Left hindlimb (tissue), 1 donor: ENCODE data around the gene RPL18A.
A peak's percentile ranks its signal among the peaks of the same experiment; 100 is the strongest.

Experiments
- DNase-seq: peaks from one replicate; pipeline ENCODE4 v3.0.0-alpha.2; 2018

Gene RPL18A

DNA sequence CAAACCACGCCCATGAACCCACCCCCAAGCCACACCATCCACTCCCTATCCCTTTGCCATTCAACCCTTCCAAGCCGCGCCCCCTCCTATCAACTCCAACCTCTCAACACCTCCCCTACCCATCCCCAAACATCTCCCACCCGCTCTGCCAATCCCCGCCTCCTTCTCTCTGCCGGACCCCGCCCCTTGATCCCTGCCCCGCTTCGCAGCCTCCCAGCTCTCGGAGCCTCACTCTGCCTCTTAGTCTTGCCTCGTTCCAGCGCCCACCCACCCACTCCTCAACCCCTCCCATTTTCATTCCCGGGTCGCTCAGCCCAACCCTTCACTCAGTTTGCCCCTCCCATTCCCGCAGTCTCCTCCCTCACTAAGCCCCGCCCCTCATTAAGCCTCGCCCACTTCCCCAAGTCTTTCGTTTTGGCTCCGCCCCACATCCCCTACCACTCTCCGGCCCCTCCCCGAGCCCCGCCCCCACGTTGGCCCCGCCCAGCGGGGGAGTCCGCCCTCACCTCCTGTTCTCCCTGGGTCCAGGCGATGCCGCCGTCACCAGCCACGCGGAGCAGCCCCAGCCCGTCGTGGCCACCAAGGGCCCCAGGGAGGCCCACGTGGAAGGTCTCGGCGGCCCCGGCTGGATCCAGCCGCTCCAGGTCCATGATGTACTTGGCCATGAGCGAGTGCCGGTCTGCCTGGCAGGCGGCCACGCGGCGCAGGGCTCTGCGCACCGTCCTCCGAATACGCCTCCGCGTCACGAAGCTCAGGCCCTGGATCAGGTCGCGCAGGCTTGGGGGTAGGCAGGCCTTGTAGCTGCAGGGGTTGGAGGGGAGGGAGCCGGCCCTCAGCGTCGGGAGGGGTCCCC is 17.7 kb upstream of the RPL18A start:
- DNase-seq = peak; percentile 94

DNA sequence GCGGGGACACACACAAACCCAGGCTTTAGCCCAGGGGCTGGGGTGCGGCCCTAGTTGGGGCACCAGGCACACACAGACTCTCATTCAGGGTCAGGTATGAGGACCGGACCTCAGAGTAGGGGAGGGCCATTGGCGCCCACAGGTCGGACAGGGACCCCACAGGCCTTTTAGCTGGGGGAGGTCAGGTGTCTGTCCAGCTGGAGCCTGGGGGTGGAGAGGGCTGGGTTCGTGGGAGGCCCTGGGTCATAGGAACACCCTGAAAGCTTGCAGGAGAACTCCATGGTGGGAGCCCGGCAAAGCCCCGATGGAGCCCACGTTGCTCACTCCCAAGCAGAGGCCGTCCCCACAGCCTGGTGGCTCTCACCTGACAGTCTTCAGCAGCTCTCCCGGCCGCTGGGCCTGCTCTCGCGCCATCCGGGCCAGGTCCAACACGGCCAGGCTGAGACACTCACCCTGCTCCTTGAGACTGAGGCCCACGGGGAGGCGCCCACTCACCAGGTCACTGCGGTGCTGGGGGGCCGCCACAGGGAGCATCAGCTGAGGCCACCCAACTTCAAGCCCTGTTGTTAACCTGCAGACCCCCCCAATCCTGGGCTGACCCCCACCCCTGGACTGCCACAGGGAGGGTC is 16.9 kb upstream of the RPL18A start:
- DNase-seq = no peak

DNA sequence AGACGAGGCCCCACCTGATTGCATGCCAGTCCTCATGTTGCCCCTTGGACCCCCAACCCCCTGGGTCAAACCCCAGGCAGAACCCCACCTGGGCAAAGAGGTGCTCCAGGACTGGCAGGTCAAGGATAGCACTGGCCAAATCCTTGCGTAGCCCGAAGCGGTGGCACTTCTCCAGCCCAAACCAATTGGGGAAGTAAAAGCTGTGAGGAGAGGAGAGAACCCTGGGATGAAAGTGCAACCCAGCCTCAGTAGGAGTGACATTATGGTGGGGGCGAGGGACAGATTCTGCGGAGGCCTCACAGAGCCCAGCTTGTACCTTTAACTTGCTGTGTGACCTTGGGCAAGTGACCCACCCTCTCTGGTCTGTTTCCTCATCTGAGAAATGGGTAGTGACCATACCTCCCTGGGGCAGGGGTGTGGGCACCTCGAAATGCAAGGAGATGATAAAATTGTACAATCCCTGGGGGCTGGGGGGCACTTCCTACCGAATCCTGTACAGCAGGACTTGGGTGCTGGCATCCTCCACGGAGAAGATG is 16.4 kb upstream of the RPL18A start:
- no peak for DNase-seq

DNA sequence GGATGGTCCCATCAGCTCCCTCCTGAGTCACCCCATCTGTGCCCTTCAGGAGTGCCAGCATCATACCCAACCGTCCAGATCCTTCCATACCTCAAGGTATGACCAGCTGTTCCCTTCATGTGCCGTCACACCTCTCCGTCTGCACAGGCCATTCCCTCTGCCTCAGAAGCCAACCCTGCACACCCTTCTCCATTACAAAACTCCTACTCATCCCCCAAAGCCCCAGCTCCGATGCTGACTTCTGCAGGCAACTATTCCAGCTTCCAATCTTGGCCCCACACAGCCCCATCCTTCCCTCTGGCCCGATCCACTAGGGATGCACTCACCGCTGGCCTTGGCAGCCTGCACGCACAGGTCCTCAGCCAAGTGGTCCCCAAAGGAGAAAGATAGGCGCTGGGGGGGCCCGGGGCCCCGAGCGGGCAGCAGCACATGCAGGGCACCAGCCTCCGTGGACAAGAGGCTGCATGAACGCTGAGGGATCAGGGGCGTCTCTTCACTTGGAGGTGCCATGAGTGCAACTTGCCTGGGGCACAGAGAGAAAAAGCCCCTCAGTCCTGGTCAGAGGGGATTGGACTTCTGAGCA is 15.7 kb upstream of the RPL18A start:
- no peak for DNase-seq

DNA sequence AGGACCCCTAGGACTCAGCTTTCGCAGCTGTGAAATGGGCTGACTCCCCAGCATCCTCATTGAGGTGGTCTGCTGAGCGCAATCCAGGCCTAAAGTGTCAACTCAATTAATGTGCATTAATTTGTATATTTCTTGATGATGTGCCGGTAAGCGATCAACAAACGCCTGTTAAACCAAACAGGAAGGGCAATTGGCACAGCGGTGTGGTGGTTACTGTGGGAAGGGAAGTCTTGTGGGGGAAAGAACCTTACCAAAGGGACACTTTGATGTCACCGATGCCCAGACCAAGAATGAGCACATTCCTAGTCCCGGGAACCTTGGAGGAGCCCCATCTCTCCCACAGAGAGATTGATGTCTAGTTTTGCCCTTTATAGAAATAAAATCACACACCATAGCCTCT is 13.6 kb upstream of the RPL18A start:
- DNase-seq = no peak

DNA sequence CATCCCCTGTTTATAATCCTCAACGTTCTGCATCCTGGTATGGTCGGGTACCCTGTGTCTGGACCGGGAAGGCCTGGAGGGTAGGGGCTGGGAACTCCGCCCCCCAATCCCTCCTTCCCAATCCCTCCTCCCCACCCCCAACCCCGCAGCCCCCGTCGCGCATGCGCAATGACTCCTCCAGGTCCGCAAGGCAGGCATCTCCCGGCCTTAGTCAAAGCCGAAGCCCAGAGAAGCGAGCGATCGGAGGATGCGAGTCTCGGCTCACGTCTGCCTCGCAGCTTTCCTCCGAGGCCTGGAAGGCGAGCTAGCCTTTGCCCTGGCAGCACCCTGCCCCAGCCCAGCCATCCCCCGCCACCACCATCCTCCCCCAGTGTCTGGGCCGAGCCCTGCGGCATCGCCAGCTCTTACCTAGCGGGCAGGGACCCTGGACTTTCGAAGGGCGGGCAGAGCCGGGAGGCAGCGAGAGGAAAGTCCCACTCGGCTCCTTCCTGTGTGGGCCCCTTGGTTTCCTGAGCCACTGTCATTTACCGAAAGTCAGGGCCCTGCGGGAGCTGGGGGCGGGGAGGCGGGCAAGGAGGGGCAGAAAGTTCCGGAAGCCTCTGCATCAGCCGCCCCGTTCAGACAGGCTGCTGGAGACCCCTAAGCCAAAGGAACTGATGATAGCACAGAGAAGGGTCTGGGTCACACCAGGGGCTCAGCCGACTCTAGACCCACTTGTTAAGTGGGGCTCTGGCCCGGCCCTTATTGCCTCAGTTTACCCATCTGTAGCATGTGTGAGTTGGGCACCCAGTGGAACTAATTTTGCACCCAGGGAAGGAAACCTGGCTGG is 12.0 kb upstream of the RPL18A start, which contains the start of gene JAK3:
Gene JAK3, minus strand, starts transcription at position 445 of the 829 bp plus-strand sequence. CDS start 3,565 bp downstream, outside the sequence.
- DNase-seq = peak; percentile 91

DNA sequence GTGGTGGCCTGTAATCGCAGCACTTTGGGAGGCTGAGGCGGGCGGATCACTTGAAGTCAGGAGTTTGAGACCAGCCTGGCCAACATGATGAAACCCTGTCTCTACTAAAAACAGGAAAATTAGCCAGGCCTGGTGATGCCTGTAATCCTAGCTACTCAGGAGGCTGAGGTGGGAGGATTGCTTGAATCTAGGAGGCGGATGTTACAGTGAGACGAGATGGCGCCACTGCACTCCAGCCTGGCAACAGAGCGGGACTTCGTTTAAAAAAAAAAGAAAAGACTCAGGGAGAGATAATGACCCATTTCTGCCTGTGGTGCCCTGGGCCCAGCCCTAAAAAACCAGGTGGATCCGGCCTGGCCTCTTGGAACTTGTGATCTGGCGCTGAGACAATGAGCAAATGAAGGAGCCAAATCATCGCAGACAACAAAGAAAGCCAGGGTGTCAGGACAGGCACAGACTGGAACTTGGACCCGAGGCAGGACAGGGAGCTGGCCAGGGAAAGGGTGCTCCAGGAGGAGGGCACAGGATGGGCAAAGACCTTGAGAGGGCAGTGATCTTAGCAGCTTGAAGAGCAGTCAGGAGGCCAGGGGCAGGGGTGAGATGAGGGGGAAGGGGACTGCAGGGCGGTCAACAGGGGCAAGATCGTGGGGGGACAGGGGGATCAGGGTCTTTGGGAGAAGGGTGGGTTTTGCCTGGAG is 11.0 kb upstream of the RPL18A start:
- DNase-seq = no peak

DNA sequence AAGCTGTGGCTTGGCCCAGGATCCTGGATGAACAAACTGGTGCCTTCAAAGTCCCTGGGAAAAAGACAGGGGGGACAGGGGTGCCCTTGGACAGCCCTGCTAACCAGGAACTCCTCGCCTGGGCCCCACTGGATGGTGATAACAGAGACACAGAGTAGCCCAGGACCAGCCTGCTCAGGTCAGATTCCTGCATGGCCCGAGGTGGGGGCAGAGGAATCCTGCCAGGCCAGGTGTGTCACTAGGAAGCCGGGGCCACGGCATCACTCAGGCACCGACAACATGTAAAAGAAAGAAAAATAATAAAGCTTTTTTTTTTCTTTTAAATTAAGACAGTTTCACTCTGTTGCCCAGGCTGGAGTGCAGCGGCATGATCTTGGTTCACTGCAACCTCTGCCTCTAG is 5.6 kb upstream of the RPL18A start:
- DNase-seq = no peak

DNA sequence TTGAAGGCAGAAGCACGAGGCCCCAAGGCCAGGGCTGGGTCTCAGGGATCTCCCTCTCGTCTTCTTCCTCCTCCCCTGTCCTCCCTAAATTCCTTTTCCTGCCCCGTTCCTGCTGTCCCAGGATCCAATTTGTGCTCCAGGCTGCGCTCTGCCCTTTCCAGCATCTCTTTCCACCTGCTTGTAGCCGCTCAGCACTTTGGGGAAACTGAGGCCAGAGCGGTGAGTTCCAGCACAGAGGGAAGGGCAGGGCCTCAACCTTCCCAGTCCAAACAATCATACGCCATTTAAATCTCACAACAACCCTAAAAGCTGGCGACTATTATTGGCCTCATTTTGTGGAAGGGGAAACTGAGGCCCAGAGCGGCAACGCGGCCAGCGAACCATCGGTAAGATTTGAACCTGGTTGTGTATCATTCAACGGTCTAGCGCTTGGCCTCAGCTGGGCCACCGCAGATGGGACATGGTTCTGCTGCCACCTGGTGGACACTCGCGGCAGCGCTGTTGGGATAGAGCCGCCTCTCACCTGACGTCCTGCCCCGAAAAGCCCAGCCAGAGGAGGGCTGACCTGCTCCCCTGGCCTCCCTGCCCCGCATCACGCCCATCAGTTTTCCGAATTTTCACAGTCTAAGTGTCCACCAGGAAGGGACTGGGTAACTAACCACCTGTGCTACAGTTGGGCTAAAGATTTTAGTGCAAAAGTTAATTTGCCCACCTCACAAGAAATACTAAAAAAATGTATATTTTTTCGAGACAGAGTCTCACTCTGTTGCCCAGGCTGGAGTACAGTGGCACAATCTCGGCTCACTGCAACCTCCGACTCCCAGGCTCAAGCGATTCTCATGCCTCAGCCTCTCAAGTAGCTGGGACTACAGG is 4.2 kb upstream of the RPL18A start:
- peak; percentile 82 for DNase-seq

DNA sequence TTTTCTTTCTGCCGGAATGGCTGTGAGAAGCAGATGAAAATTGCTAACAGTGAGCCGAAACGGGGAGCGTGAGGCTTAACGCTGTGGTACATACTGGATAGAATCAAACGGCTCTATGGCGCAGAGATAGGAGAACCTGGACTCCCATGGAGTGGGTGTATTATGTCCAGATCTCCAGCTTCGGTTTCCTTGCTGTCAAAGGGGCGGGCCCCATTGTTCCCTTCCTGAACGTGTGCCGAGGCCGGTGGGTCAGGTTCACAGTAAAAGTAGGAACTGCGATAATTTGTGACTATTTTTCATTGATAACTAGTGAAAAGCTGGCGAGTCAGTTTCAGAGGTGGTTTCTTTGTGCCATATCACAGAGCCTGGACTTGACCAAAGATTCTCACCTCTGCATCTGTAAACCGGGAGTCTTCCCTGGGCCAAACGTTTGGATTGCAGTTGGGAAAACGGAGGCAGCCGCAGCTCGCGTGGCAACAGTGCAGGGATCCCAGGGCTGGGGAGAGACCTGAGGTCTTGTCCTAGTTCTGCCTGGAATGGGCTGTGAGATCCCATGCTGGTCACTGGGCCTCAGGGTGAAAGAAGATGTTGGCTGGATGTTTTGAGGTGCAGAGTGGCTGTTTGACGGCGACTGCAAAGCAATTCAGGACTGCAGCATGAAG is 752 bp downstream of the RPL18A start:
- no peak for DNase-seq

DNA sequence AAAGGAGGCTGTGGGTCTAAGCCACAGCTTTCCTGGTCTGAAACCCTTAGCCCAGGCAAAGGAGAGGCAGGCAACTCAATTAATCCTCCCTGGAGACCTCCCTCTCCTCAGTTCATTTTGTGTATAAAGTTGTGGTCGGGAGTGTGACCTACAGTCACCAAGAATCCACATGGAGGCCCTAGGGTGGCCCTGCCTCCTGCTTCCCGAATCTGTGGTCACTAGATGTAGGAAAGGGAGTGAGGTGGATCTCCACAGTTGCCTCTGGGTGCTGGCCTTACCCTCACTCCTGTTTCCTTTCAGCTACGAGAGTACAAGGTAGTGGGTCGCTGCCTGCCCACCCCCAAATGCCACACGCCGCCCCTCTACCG is 1.3 kb downstream of the RPL18A start:
- DNase-seq = no peak

DNA sequence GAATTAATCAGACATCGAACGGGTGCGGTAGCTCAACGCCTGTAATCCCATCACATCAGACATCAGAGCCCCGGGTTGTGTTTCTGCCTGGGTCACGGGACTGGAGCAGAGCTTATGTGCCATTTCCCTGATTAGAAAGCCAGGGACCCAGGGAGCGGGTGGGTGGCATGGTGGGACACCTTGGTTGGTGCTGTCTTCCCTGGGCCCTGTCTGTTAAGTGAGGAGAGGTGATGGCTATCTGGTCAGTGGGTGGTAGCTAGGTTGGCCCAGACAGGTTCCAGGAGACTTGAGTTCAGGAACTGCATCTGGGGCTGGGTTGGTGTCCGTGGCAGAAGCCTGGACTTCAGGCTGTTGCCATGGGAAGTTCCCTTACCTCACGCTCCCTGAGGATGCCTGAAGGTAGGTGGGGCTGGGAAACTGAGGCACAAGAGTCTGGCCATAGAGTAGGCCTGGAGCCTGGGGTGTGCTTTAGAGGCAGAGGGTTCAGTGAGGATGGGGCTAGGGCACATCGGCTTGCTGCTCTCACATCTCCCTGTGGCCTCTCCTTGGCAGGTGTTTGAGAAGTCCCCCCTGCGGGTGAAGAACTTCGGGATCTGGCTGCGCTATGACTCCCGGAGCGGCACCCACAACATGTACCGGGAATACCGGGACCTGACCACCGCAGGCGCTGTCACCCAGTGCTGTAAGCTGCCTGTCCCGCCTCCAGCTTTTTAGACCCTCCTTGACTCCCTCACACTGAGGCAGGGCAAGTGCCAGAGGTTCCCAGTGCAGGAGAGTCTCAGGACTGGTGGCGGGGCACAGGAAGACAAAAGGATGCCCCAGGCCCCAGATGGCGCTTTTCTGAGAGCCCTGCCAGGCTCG is 2.1 kb downstream of the RPL18A start:
- DNase-seq = no peak

DNA sequence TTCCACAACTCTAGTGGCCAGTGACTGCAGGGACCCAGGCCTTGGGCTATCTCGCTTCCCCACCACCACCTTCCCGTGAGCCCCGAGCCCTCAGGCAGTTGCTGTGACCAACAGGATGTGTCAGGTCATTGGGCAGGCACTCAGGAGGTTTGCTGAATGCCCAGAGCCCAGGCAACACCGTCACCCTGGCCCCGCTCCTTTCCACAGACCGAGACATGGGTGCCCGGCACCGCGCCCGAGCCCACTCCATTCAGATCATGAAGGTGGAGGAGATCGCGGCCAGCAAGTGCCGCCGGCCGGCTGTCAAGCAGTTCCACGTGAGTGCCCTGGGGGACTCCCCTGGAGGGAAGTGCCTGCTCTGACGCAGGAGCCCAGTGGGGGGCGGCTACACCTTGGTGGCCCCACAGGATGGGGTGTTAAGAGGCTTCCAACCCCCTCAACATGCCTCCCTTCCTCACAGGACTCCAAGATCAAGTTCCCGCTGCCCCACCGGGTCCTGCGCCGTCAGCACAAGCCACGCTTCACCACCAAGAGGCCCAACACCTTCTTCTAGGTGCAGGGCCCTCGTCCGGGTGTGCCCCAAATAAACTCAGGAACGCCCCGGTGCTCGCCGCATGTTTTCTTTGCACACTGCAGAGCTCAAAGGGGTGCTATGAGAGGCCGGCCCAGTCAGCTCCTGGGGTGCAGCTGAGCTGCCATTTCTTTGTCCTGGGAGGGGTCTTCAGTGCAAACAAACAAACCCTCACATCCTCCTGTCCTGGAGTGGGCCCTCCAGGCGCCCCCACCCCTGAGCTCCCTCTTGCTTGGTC is 3.2 kb downstream of the RPL18A start:
- no peak for DNase-seq

DNA sequence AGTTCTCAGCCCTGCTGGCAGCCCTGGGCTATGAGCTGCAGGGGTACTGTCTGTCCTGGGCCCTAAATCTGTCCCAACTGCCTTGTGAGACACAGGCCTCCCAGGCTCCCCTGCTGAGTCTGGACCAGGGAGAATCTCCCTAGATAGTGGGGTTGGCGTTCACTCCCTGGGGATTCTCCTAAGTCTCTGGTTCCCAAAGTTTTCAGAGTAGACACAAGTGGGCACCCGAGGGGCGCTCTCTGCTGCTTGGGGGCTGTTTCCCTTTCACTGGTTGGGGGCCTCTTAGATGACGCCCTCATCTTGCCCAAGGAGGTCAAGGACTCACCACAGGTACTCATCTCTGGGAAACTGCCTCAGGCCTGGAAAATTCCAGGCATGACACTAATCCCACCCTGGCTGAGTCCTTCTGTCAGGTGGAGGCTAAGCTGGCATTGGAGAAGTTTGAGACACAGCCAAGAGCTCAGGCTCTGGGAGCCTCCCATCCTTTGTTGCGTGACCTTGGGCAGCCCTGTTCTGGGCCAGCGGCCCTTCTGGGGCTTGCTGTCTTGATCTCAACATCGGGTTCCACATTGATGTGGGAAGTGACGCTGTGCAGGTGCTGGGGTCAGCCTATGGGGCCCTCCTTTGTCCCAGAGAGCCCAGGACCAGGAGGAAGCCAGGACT is 3.9 kb downstream of the RPL18A start:
- no peak for DNase-seq

DNA sequence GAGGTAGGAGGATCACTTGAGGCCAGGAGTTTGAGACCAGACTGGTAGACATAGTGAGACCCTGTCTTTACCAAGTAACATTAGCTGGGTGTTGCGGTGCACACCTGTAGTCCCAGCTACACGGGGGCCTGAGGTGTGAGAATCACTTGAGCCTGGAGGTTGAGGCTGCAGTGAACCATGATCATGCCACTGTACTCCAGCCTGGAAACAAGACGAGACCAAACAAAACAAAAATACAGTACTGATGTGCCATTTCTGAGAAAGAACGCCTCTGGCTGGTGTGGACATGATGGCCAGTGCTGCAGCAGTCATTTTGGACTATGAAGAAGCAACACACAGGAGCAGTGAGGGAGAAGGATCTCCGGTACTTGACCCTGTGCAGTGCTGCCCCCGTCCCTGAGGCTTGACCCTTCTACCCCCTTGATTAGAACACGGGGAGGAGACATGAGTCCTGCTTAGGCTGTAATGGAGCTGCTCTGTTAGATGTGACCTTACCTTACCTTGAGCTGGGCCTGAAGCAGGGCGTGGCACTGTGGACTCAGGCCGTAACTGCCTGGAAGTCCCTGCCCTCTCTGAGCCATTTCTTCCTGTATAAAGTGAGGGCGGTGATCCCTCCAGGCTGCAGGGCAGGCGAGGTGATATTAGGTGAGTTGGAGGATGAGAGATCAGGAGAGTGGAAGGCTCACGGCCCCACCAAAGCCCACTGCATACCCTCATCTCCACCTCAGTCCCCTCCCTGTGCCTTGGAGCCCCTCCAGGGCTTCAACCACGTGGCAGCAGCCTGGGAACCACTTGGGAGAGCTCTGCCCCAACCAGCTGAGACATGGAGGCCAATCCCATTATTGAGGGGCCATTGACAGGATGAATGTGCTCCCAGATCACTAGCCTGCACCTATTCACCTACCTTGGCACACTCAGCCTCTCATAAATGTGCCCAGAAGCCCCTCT is 5.9 kb downstream of the RPL18A start:
- DNase-seq = no peak

DNA sequence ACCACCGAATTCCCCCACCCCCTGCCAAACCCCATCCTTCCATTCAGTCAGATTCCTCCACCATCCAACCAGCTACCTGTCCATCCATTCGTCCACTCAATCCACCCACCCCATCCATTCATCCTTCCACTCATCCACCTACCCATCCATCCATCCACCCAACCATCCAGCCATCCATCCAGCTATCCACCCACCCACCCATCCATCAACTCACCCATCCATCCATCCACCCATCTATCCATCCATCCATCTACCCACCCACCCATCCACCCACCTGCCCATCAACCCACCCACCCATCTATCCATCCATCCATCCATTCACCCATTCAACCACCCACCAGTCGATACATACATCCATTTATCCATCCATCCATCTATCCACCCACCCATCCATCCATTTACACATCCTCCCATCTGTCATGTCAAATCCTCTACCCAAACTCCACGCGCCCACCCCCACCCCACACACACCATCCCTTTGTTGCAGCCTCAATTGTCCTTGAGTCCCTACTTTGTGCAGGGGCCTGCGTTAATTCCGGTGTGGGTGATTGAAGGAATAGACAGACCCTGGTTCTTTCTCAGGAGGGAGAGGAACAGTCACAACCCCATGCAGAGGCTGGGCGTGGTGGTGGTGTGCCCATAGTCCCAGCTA is 6.7 kb downstream of the RPL18A start:
- no peak for DNase-seq
